Kidney epithelial cell (primary cell): ENCODE data around the gene RAB11FIP4. TPM values are rescaled to one million over a fixed set of nuclear protein-coding genes. Genes with fewer than 3 reads are reported as not detected.

Source experiments
- DNase-seq: peaks from one replicate; pipeline ENCODE4 v3.0.0-alpha.2; 2010; ENCODE audit warnings: low read depth
- H3K27me3 ChIP-seq: 2 replicates; pipeline ENCODE4 v1.6.0; 2011; ENCODE audit warnings: low read length; ENCODE audit not compliant: control insufficient read depth, insufficient read depth
- H3K36me3 ChIP-seq: 2 replicates; pipeline ENCODE4 v1.5.1; 2011; ENCODE audit warnings: low read length; ENCODE audit not compliant: control insufficient read depth, insufficient read depth
- H3K4me3 ChIP-seq: 2 replicates; pipeline ENCODE4 v1.5.1; 2011; ENCODE audit warnings: low read depth, mild to moderate bottlenecking, control low read depth, low read length
- CTCF ChIP-seq: IDR thresholded peaks from 2 replicates; pipeline ENCODE4 v1.5.1; 2011; ENCODE audit warnings: mild to moderate bottlenecking, moderate library complexity, low read length, control low read depth, inconsistent platforms; ENCODE audit not compliant: insufficient read depth, poor library complexity, severe bottlenecking
- total RNA-seq: library from RNA; depleted of rRNA; stranded (reverse); fragments of >200 nt; gene quantifications from 2 replicates; pipeline ENCODE4 v1.2.3, GENCODE V29; 2015

Gene RAB11FIP4
- total RNA-seq, 1 donor from 2014 or later, result 26.5 TPM

- Histone ChIP-seq H3K36me3 (no peaks in the 10 kb centered on the region), H3K27me3 (peaks cover 11% of the 10 kb centered on the region), H3K4me3 (no peak overlapping the region)
- no peak for TF ChIP-seq CTCF
- no peak for DNase-seq
Measured at GRCh38 chr17:31424944-31425281, 33.4 kb downstream of the RAB11FIP4 start.

- H3K36me3 ChIP-seq, result no peaks in the 10 kb centered on the region
- no peak overlapping the region for H3K4me3 ChIP-seq
- peaks cover 8% of the 10 kb centered on the region for H3K27me3 ChIP-seq
- DNase-seq, result no peak
- no peak for TF ChIP-seq CTCF
Measured at GRCh38 chr17:31425282-31426040, 34.0 kb downstream of the RAB11FIP4 start.

GRCh38 chr17:31427684-31428083 is 36.2 kb downstream of the RAB11FIP4 start:
- Histone ChIP-seq H3K27me3 (peaks cover 15% of the 10 kb centered on the region), H3K36me3 (no peaks in the 10 kb centered on the region), H3K4me3 (no peak overlapping the region)
- DNase-seq, result no peak
- no peak for TF ChIP-seq CTCF

- Histone ChIP-seq H3K27me3 (peaks cover 15% of the 10 kb centered on the region), H3K4me3 (no peak overlapping the region), H3K36me3 (no peaks in the 10 kb centered on the region)
- no peak for TF ChIP-seq CTCF
- DNase-seq, result no peak
Measured at GRCh38 chr17:31428111-31428510, 36.6 kb downstream of the RAB11FIP4 start.

GRCh38 chr17:31428512-31428911 is 37.0 kb downstream of the RAB11FIP4 start:
- DNase-seq, result no peak
- H3K36me3 ChIP-seq, result no peaks in the 10 kb centered on the region
- H3K4me3 ChIP-seq, result no peak overlapping the region
- H3K27me3 ChIP-seq, result peaks cover 18% of the 10 kb centered on the region
- TF ChIP-seq CTCF, result no peak
